OCI-M2 (cell line): ENCODE data around the gene C6orf89.

Source experiments
- DNase-seq: peaks from one replicate; lab custom pipeline; 2025; ENCODE audit not compliant: unreplicated experiment; lab: John Stamatoyannopoulos, UW

C6orf89 gene

GRCh38 chr6:36851626-36852025 lies 34.1 kb upstream of the C6orf89 start:
- DNase-seq = no peak

GRCh38 chr6:36852481-36853147 lies 33.1 kb upstream of the C6orf89 start:
- no peak for DNase-seq

- DNase-seq = no peak
These were observed 32.4 kb upstream of the C6orf89 start for GRCh38 chr6:36853325-36853724.

DNA sequence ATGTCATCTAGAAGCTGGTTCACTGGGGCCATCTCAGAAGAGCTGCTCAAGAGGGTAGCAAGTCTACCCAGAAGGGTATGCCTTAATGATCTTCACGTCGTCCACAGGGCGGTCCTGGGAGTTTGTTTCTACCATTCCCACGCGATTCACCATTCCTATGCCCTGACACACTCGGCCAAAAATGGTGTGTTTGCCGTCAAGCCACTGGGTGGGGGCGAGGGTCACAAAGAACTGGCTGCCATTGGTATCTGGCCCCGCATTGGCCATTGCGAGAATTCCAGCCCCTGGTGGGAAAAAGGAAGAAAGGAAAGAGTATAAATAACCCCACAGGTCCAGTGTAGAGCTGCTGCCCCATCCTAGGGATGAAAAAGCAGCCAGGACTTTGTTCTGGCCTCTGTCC lies 30.0 kb upstream of the C6orf89 start:
- DNase-seq = no peak

DNA sequence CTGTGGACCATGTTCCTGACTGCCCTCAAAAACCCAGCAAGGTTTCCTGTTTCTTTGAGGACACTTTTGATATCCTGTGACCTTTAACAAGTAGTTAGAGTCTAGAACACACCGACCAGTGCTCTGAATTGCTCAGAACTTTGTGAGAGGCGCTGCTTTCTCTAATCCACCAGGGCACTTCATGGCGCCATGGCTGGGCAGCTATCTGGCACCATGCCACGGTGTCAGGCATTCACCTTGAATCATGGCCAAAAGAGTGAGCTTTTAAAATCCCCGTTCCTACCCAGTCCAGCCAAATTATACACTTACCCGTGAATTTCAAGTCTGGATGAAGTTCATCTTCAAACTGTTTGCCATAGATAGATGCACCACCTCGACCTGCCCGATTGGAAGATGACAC lies 29.5 kb upstream of the C6orf89 start:
- DNase-seq = no peak

DNA sequence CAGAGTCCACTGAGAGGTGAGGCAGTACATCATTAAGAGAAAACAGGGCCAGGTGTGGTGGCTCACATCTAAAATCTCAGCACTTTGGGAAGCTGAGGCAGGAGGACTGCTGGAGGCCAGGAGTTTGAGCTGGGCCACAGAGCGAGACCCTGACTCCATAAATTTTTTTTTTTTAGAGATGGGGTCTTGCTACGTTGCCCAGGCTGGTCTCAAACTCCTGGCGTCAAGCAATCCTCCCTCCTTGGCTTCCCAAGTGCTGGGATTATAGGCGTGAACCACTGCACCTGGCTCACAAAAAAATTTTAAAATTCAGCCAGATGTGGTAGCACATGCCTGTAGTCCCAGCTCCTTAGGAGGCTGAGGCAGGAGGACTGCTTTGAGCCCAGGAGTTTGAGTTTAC lies 28.4 kb upstream of the C6orf89 start:
- DNase-seq = no peak

DNA sequence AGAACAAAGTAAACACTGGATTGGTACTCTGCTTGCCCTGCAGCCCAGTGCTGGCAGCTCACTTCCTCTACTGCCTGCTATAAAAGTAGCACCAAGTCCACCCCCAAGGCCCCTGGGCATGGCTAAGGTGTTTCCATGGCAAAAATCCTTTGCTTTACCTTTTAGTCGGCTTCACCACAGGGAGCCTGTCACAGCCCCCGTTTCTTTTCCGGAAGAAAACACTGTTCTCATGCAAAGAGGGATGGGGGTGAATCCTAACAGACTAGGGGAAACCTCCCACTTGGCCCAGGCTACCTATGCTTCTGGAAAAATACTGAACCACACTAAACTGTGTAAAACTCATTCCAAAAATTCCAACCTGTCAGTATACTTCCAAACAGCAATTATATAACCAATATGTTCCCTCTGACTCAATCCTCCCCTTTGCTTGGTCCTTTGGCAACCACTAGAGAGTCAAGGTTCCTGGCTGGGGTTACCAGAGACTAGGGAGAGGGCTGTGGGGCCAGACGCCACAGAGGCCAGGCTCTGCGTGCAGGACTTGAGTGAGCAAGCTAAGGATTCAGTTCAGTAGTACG lies 27.3 kb upstream of the C6orf89 start:
- no peak for DNase-seq

- DNase-seq = no peak
These were observed 25.6 kb upstream of the C6orf89 start for GRCh38 chr6:36860126-36860525.

GRCh38 chr6:36862164-36862847 lies 23.4 kb upstream of the C6orf89 start:
- DNase-seq = no peak

DNA sequence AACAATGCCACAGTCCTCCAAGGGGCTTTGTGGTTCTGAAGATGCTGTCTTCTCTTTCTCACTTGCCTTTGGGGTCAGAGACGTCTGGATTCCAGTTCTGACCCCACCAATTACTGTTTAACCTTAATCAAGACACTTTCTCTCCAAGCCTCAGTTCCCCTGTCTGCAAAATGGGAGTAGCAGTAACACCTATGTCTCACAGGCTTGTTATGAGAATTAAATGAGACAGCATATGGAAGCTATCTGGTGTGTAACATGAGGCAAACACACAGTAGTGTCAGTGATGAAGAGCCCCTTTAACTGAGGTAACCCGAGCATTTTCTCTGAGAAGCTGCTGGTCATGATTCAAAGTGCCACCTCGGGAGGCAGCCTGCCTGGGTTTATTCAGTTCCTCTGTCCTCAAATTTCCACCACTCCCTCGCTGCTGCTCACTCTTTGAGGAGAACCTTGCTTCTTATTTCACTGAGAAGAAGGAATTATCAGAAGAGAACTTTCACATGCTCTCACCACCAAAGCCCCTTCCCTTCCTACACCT lies 22.8 kb upstream of the C6orf89 start:
- no peak for DNase-seq

DNA sequence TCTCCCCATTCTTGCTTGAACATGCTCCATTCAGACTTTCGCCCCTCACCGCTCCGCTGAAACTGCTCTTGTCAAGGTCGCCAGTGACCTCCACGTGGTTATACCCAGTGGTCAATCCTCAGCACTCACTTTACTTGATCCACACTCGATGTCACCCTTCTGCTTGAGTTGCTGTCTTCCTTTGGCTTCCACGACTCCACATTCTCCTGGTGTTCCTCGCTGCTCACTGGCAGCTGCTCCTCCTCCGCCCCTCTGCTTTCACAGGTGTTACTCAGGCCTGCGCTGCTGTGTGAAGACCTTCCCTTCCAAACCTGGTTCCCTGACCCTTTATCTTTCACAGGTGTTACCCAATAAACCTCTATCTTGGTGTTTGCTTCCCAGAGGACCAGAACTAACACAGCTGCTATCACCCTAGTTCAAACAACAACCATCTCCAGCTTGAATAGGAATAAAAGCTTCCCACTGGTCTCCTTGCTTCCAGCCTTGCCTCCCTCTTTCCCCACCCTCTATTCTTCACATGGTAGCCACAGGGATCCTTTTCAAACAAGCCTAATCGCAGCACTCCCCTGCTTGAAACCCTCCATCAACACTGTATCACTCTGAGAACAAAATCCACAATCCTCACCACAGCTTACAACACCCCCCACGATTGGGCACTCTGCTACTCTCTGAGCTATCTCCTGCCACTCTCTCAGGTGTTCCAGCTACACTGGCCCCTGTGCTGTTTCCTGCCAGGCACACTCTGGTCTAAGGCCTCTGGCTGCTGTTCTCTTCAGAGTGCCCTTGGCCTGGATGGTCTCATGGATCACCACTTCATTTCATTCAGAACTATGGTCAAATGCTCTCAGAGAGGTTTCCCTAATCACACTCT lies 21.8 kb upstream of the C6orf89 start:
- no peak for DNase-seq

DNA sequence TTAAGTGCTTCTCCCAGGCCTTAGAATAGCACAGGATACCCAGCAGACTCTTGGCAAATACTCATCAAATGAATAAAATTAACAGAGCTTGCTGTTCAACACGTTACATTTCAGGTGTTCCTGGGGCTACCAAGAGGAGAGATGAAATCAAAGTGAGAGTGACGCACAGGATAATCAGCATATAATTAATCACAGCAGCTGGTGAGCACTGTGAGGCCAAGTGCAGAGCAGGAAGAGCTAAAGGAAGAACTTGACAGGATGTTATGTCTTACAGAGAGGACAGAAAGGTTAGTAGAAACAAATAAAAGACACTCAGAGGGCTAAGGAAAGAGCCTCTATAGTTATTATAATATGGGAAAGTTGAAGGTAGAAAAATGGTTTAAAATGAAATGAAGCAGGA lies 19.9 kb upstream of the C6orf89 start:
- DNase-seq = no peak

DNA sequence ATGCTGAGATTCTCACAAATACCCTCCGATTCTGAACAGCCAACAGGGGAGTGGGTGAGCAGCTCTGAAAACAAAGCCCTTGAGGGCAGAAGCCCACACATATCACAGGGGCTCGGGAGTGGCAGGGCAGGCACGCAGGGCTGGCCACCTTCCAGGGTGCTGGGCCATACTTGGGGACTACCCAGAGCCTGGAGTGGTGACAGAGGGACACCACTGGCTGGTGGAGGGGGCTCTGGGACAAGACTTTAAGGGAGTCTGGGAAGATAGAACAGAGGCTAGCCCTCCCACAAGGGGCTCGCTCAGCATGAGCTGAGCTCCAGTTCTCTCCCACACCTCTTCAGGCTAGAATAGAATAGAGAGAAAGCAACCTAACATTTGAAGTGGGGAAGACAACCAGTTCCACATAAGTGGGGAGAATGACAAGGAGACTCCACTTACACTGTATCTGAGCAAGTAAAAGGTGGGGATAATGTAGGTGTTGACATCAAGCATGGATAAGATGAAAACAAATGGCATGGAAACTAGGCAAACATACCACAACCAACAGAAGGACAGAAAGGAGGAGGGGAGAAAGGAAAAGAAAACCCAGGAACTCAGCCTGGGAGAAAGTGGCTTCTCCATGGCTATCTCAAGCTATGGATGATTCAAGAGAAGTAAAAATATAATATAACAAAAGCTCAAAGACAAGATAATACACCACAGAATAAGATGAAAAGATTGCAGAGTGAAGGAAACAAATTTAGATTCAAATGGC lies 18.1 kb upstream of the C6orf89 start:
- no peak for DNase-seq

GRCh38 chr6:36871686-36872085 lies 14.1 kb upstream of the C6orf89 start:
- no peak for DNase-seq

DNA sequence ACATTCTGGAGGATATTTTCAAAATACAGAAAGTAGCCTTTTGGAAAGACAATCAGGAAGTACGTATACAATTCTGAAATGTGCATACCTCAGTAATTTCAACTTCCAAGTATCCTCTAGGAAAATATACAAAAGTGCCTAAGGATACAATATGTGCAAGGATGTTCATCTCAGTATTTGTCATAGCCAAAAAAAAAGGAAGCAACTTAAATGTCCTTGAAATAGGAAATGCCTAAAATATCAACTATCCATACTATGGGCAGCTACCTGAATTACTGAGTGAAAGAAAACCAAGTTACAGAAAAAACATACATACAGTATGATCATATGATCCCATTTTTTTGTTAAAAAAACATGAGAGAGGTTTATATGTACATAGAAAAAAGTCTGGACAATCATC lies 12.6 kb upstream of the C6orf89 start:
- no peak for DNase-seq

- DNase-seq = no peak
These were observed 11.9 kb upstream of the C6orf89 start for GRCh38 chr6:36873612-36874442.

DNA sequence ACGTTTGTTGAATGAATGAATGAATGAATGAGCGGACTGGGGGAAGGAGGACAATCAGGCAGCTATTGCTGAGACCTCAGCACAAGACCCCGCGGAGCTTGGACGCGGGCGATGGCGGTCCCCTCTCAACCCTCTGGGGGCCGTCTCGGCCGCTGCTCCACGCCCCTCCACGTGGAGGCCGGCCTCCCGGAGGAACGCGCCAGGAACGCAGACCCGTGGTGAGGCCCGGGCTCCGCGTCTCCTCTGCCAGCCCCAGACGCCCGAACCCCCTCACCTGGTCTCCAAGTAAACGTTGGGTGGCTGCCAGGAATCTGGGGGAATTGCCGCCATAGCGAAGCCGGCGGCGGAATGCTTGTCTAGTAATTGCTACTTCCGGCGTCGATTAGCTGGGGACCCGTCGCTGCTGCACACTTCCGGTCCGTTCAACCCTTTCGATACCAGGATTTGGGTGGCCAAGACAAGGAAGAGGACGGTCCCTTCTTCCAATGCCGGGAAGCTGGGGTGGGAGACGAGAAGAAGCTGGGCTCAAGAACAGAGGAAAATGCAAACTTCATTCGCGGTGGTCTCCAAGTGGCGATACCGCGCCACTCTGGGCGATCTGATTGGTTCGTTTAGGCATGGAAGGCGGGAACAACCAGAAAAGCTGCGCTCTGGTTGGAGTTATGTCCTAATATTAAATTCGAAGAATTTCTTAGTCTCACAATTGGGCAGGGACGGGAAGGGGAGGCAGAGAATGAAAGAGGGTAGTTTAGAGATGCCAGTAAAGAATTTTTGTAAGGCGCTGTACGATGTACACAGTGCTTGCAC lies 11.1 kb upstream of the C6orf89 start, which contains the start of gene PPIL1:
Gene PPIL1 (minus strand): TSS at position 361 of the 807 bp plus-strand sequence. CDS start 31 bp downstream, at position 330.
- peak; percentile 78 for DNase-seq

DNA sequence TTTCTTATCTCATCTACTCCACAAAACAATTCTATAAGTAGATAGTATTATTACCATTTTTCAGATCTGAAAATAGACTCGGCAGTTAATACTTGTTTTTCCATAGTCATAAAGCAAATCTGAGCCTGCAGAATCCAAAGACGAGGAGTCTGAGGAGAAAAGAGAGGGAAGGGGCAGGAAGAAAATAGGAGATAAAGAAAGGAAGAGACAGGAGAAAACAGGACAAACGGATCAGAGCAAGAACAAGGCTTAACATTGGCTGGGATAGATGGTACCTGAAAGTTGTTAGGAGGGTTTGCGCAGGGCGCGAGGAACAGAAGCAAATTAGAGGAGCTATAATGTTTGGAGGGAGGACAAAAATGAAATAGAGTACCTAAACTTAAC lies 10.5 kb upstream of the C6orf89 start:
- DNase-seq = no peak

- no peak for DNase-seq
These were observed 1.1 kb upstream of the C6orf89 start for GRCh38 chr6:36884610-36885009.
